Left ventricle myocardium inferior (tissue), 1 donor: ENCODE data around the gene MTMR2. TPM values are rescaled to one million over a fixed set of nuclear protein-coding genes. Genes with fewer than 3 reads are reported as not detected.

Source experiments
- DNase-seq: peaks from one replicate; pipeline ENCODE4 v3.0.0-alpha.2; 2020
- H3K27ac ChIP-seq: fragments of 200-600 bp; replicated peaks from 2 replicates; pipeline ENCODE4 v1.8.0; 2021
- H3K27me3 ChIP-seq: fragments of 200-600 bp; 2 replicates; pipeline ENCODE4 v1.8.0; 2021; ENCODE audit warnings: low read depth
- H3K36me3 ChIP-seq: fragments of 200-600 bp; 2 replicates; pipeline ENCODE4 v1.8.0; 2021
- H3K4me1 ChIP-seq: fragments of 200-600 bp; 2 replicates; pipeline ENCODE4 v1.8.0; 2021
- H3K4me3 ChIP-seq: fragments of 200-600 bp; 2 replicates; pipeline ENCODE4 v1.8.0; 2021; ENCODE audit warnings: mild to moderate bottlenecking, moderate library complexity
- H3K9me3 ChIP-seq: fragments of 200-600 bp; replicated peaks from 2 replicates; pipeline ENCODE4 v1.8.0; 2021
- CTCF ChIP-seq: fragments of 200-600 bp; IDR thresholded peaks from 2 replicates; pipeline ENCODE4 v1.8.0; 2021; ENCODE audit warnings: antibody characterized with exemption, mild to moderate bottlenecking, borderline replicate concordance
- intact Hi-C: fragments of 100-400 bp; cut with micrococcal nuclease; formaldehyde crosslinking; loops from one replicate; pipeline ENCODE4 v1.11.0; 2022
- total RNA-seq: library from RNA; stranded (reverse); fragmentation: NEBNext Ultra II Directional; extraction: Animal tissue kit (Norgen Biotek cat#: 25700); gene quantifications from one replicate; pipeline ENCODE4 v1.2.1, GENCODE V29; 2021
- donor health status: DM: no; HTN: yes; CAD: no; lungs with severe emphysema.

Gene MTMR2
- total RNA-seq, 1 donor from 2014 or later = 16.7 TPM

GRCh38 chr11:95918720-95919119 lies 5.2 kb downstream of the MTMR2 start:
- intact Hi-C loops = no loop called here
- Histone ChIP-seq H3K36me3 (no peaks in the 10 kb centered on the region), H3K4me3 (no peak overlapping the region), H3K27ac (peak overlapping the region; percentile 71), H3K9me3 (no peaks in the 10 kb centered on the region), H3K4me1 (peaks cover 85% of the 10 kb centered on the region), H3K27me3 (no peaks in the 10 kb centered on the region)
- TF ChIP-seq CTCF = no peak
- DNase-seq = no peak

GRCh38 chr11:95918056-95918455 lies 5.9 kb downstream of the MTMR2 start:
- peaks cover 85% of the 10 kb centered on the region for H3K4me1 ChIP-seq
- no peaks in the 10 kb centered on the region for H3K27me3 ChIP-seq
- TF ChIP-seq CTCF = no peak
- no peak for DNase-seq
- H3K36me3 ChIP-seq = no peaks in the 10 kb centered on the region
- H3K27ac ChIP-seq = peak overlapping the region; percentile 71
- H3K4me3 ChIP-seq = no peak overlapping the region
- no peaks in the 10 kb centered on the region for H3K9me3 ChIP-seq
- intact Hi-C loops = no loop called here

GRCh38 chr11:95917193-95918036 lies 6.5 kb downstream of the MTMR2 start:
- H3K36me3 ChIP-seq = no peaks in the 10 kb centered on the region
- H3K9me3 ChIP-seq = no peaks in the 10 kb centered on the region
- no peak for TF ChIP-seq CTCF
- intact Hi-C loops = no loop called here
- no peaks in the 10 kb centered on the region for H3K27me3 ChIP-seq
- DNase-seq = no peak
- H3K4me1 ChIP-seq = peaks cover 82% of the 10 kb centered on the region
- peak overlapping the region; percentile 71 for H3K27ac ChIP-seq
- peak overlapping the region; percentile 0 for H3K4me3 ChIP-seq

GRCh38 chr11:95916049-95916448 lies 7.9 kb downstream of the MTMR2 start:
- H3K4me3 ChIP-seq = no peak overlapping the region

GRCh38 chr11:95915051-95915450 lies 8.9 kb downstream of the MTMR2 start:
- no peak for DNase-seq
- Histone ChIP-seq H3K36me3 (no peaks in the 10 kb centered on the region), H3K9me3 (no peaks in the 10 kb centered on the region), H3K4me1 (peaks cover 86% of the 10 kb centered on the region), H3K4me3 (no peak overlapping the region), H3K27me3 (no peaks in the 10 kb centered on the region), H3K27ac (peak overlapping the region; percentile 71)
- no peak for TF ChIP-seq CTCF
- intact Hi-C loops = no loop called here

More at GRCh38 chr11:95916049-95916448, 7.9 kb downstream of the MTMR2 start:
- peaks cover 79% of the 10 kb centered on the region for H3K4me1 ChIP-seq
- no peaks in the 10 kb centered on the region for H3K27me3 ChIP-seq
- TF ChIP-seq CTCF = no peak
- no peaks in the 10 kb centered on the region for H3K36me3 ChIP-seq
- peak overlapping the region; percentile 71 for H3K27ac ChIP-seq
- DNase-seq = no peak
- intact Hi-C loops = no loop called here
- H3K9me3 ChIP-seq = no peaks in the 10 kb centered on the region
